22Rv1 (cell line): ENCODE measurements around the gene PAK5.

Experiments used
- CTCF ChIP-seq: fragments of 450-650 bp; IDR thresholded peaks from 2 replicates; pipeline ENCODE4 v1.5.1; 2017; ENCODE audit warnings: mild to moderate bottlenecking
- ZFX ChIP-seq: fragments of 450-650 bp; IDR thresholded peaks from 2 replicates; pipeline ENCODE4 v1.6.1; 2017; ENCODE audit warnings: antibody characterized with exemption, borderline replicate concordance

DNA sequence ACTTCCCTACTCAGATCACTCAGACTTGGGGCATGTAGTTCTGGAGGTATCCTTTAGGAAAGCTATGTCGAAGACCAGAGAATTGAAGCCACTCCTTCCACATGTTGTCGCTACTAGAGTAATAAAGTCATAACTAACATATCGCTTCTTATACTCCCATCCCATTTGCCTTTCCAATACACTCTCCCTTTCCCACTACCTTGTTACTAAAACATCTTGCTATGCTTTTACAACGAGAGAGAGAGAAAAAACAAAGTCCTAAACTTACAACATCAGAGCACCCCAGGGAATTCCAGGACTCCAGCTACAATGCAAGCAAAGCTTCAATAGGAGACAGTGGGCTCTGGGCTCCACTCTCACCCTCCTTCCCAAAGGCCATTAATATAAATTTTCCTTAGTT, 329.6 kb downstream of the PAK5 start:
- TF ChIP-seq CTCF (no peak), ZFX (no peak)
